Measurements from ENCODE around the gene CHCHD6. TPM values are rescaled to one million over a fixed set of nuclear protein-coding genes. Genes with fewer than 3 reads are reported as not detected.
"Not testable (repeated sequence)": the region's sequence is repeated elsewhere in the genome, so short reads cannot be mapped to it uniquely, and the experiment has no call there.

The CHCHD6 gene
- total RNA-seq, 2 experiments from 2014 or later = 15.9 to 16.9 TPM

GRCh38 chr3:126753191-126754160 lies 49.4 kb downstream of the CHCHD6 start:
- ChIA-PET CTCF (interaction anchor here (0.6 kb wide), 1 partner anchor 156 kb away, joined by 4 read pairs; no protein-coding TSS in a partner anchor), POLR2A (no interaction called here)

- POLR2A ChIA-PET = no interaction called here
- CTCF ChIA-PET = interaction anchor here (1.5 kb wide), 1 partner anchor 792 kb away, joined by 3 read pairs; no protein-coding TSS in a partner anchor
Observed at GRCh38 chr3:126755866-126756265, 51.8 kb downstream of the CHCHD6 start.

- POLR2A ChIA-PET = no interaction called here
- CTCF ChIA-PET = no interaction called here
Observed at GRCh38 chr3:126758026-126758425, 54.0 kb downstream of the CHCHD6 start.

GRCh38 chr3:126758882-126759281 lies 54.8 kb downstream of the CHCHD6 start:
- POLR2A ChIA-PET = no interaction called here

GRCh38 chr3:126760541-126760940 lies 56.5 kb downstream of the CHCHD6 start:
- CTCF ChIA-PET = interaction anchor here (1.2 kb wide), 1 partner anchor 9 kb away, joined by 5 read pairs; no protein-coding TSS in a partner anchor
- POLR2A ChIA-PET = no interaction called here

More at GRCh38 chr3:126758882-126759281, 54.8 kb downstream of the CHCHD6 start:
- CTCF ChIA-PET = no interaction called here

- POLR2A ChIA-PET = no interaction called here
- CTCF ChIA-PET = no interaction called here
Observed at GRCh38 chr3:126763035-126763434, 59.0 kb downstream of the CHCHD6 start.

- ChIA-PET CTCF (no interaction called here), POLR2A (no interaction called here)
Observed at GRCh38 chr3:126765187-126766069, 61.4 kb downstream of the CHCHD6 start.

- ChIA-PET CTCF (no interaction called here), POLR2A (no interaction called here)
Observed at GRCh38 chr3:126766653-126767052, 62.6 kb downstream of the CHCHD6 start.

- POLR2A ChIA-PET = no interaction called here
Observed at GRCh38 chr3:126768903-126769302, 64.9 kb downstream of the CHCHD6 start.

GRCh38 chr3:126770096-126770495 lies 66.1 kb downstream of the CHCHD6 start:
- POLR2A ChIA-PET = no interaction called here
- CTCF ChIA-PET = no interaction called here

More at GRCh38 chr3:126768903-126769302, 64.9 kb downstream of the CHCHD6 start:
- CTCF ChIA-PET = no interaction called here

GRCh38 chr3:126773167-126773566 lies 69.1 kb downstream of the CHCHD6 start:
- ChIA-PET CTCF (no interaction called here), POLR2A (no interaction called here)

- CTCF ChIA-PET = no interaction called here
- POLR2A ChIA-PET = no interaction called here
Observed at GRCh38 chr3:126773783-126774182, 69.7 kb downstream of the CHCHD6 start.

GRCh38 chr3:126777366-126777765 lies 73.3 kb downstream of the CHCHD6 start:
- ChIA-PET CTCF (no interaction called here), POLR2A (no interaction called here)

- ChIA-PET POLR2A (no interaction called here), CTCF (no interaction called here)
Observed at GRCh38 chr3:126780666-126781065, 76.6 kb downstream of the CHCHD6 start.

GRCh38 chr3:126781406-126781805 lies 77.4 kb downstream of the CHCHD6 start:
- ChIA-PET POLR2A (no interaction called here), CTCF (no interaction called here)

GRCh38 chr3:126781889-126782491 lies 78.0 kb downstream of the CHCHD6 start:
- ChIA-PET CTCF (no interaction called here), POLR2A (no interaction called here)

GRCh38 chr3:126782536-126782935 lies 78.5 kb downstream of the CHCHD6 start:
- ChIA-PET CTCF (no interaction called here), POLR2A (no interaction called here)

GRCh38 chr3:126784254-126784653 lies 80.2 kb downstream of the CHCHD6 start:
- POLR2A ChIA-PET = interaction anchor here (0.5 kb wide), 1 partner anchor 1188 kb away, joined by 10 read pairs; no protein-coding TSS in a partner anchor
- CTCF ChIA-PET = no interaction called here

- POLR2A ChIA-PET, CTCF ChIA-PET: not testable (repeated sequence)
Observed at GRCh38 chr3:126791320-126791719, 87.3 kb downstream of the CHCHD6 start.

GRCh38 chr3:126792998-126793397 lies 89.0 kb downstream of the CHCHD6 start:
- CTCF ChIA-PET = no interaction called here
- POLR2A ChIA-PET = no interaction called here
